CD4-positive, alpha-beta T cell (primary cell): ENCODE measurements around the gene RASSF6. TPM values are rescaled to one million over a fixed set of nuclear protein-coding genes. Genes with fewer than 3 reads are reported as not detected.

Source experiments
- ATAC-seq: fragments of 200-7000 bp; cut with Tn5 transposase; one replicate; pipeline ENCODE4 v1.10.0; 2022; ENCODE audit warnings: mild to moderate bottlenecking; ENCODE audit not compliant: poor library complexity
- CTCF ChIA-PET: fragments of 350-600 bp; sonication (Branson Sonifier 250); formaldehyde crosslinking; loops from one replicate; lab custom pipeline; 2021; ENCODE audit warnings: antibody characterized with exemption, inconsistent platforms; lab: Charles Lee
- POLR2A ChIA-PET: fragments of 350-600 bp; sonication (Branson Sonifier 250); formaldehyde crosslinking; loops from one replicate; lab custom pipeline; 2021; ENCODE audit warnings: antibody characterized with exemption, inconsistent platforms; lab: Charles Lee
- DNase-seq, 14 experiments: peaks; one replicate each; pipeline ENCODE4 v3.0.0-alpha.2; 2013 to 2020; ENCODE audit warnings: mixed read lengths in 2 of 14
- H3K27ac ChIP-seq, 2 donors: one replicate each; pipeline versions ENCODE4 v1.5.1 to v1.7.0; 2013; ENCODE audit warnings: low read length in 2 of 2, low read depth in 1 of 2, mild to moderate bottlenecking in 1 of 2
- H3K27me3 ChIP-seq, 2 experiments: 1 replicate in 1 of 2; 2 replicates in 1 of 2; pipeline versions ENCODE4 v1.6.1 to v1.7.0; 2013; ENCODE audit warnings: low read length in 2 of 2, control low read depth in 1 of 2, mild to moderate bottlenecking in 1 of 2, moderate library complexity in 1 of 2; ENCODE audit not compliant: insufficient read depth in 2 of 2, control insufficient read depth in 1 of 2
- H3K36me3 ChIP-seq: one replicate; pipeline ENCODE4 v1.6.1; 2013; ENCODE audit warnings: low read length, control low read depth; ENCODE audit not compliant: insufficient read depth
- H3K4me1 ChIP-seq: one replicate; pipeline ENCODE4 v1.6.1; 2013; ENCODE audit warnings: low read length, control low read depth; ENCODE audit not compliant: insufficient read depth
- H3K4me3 ChIP-seq: one replicate; pipeline ENCODE4 v1.5.1; 2013; ENCODE audit warnings: mild to moderate bottlenecking, low read length, moderate library complexity
- H3K9me3 ChIP-seq, 2 experiments: 1 replicate in 1 of 2; 2 replicates in 1 of 2; pipeline versions ENCODE4 v1.6.1 to v1.7.0; 2013; ENCODE audit warnings: low read length in 2 of 2, mild to moderate bottlenecking in 2 of 2, control low read depth in 1 of 2, moderate library complexity in 1 of 2; ENCODE audit not compliant: control insufficient read depth in 1 of 2, insufficient read depth in 1 of 2
- H3K27ac Mint-ChIP-seq: one replicate; pipeline ENCODE4 v1.8.0; 2020; ENCODE audit warnings: mixed read lengths
- H3K27me3 Mint-ChIP-seq: one replicate; pipeline ENCODE4 v1.8.0; 2021; ENCODE audit warnings: mixed read lengths
- H3K36me3 Mint-ChIP-seq: one replicate; pipeline ENCODE4 v1.8.0; 2021; ENCODE audit warnings: low read depth, mixed read lengths
- H3K4me1 Mint-ChIP-seq: one replicate; pipeline ENCODE4 v1.8.0; 2021; ENCODE audit warnings: low read depth, mixed read lengths
- H3K4me3 Mint-ChIP-seq: one replicate; pipeline ENCODE4 v1.8.0; 2020; ENCODE audit warnings: mild to moderate bottlenecking, mixed read lengths
- H3K9me3 Mint-ChIP-seq: one replicate; pipeline ENCODE4 v1.8.0; 2020; ENCODE audit warnings: mixed read lengths
- intact Hi-C, 2 experiments: fragments of 100-400 bp; cut with DNase I in 1 of 2; cut with micrococcal nuclease in 1 of 2; formaldehyde crosslinking; loops; one replicate each; pipeline versions ENCODE4 v1.15.1 to v1.9.0; 2023 to 2025; cut with DNase I, micrococcal nuclease
- total RNA-seq, 174 experiments: library from RNA in 2 of 174; stranded (reverse) in 2 of 174; gene quantifications; one replicate each; pipeline ENCODE4 v1.2.3 and lab custom pipeline; 2021 to 2026
- TF ChIP-seq, protein P1 (sequence below): fragments of 200-600 bp; IDR thresholded peaks from one replicate; pipeline ENCODE4 v1.8.0; 2022; ENCODE audit warnings: antibody characterized with exemption, mild to moderate bottlenecking

The RASSF6 gene
- total RNA-seq, 2 experiments from 2014 or later, result 0.25 to 0.28 TPM

DNA sequence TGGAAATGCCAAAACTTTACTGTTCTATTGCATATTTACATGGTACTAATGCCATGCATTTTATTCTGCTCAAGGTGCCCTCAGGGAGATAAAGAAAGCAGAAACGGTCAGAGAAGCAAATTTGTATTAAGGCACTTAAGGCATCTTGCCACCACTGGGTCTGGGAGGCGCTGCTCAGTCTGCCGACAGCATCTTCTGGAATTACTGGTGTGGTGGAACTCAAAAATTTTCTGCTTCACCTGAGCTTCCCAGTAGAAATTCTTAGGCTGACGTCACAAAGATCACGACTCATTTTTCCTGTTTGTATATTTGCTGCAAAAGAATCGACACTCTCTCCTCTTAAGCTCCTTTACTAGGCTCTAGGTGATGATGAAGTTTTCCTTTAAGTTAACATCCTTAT, 3.0 kb downstream of the RASSF6 start:
- Histone ChIP-seq H3K36me3 (no peaks in the 10 kb centered on the region), H3K9me3 (no peaks in the 10 kb centered on the region), H3K27ac (no peak overlapping the region), H3K4me3 (no peak overlapping the region), H3K27me3 (peaks cover 0 to 5% of the 10 kb centered on the region in 2 experiments), H3K4me1 (no peaks in the 10 kb centered on the region)
- peaks cover 6% of the 10 kb centered on the region for H3K27me3 Mint-ChIP-seq
- TF ChIP-seq, protein P1, sequence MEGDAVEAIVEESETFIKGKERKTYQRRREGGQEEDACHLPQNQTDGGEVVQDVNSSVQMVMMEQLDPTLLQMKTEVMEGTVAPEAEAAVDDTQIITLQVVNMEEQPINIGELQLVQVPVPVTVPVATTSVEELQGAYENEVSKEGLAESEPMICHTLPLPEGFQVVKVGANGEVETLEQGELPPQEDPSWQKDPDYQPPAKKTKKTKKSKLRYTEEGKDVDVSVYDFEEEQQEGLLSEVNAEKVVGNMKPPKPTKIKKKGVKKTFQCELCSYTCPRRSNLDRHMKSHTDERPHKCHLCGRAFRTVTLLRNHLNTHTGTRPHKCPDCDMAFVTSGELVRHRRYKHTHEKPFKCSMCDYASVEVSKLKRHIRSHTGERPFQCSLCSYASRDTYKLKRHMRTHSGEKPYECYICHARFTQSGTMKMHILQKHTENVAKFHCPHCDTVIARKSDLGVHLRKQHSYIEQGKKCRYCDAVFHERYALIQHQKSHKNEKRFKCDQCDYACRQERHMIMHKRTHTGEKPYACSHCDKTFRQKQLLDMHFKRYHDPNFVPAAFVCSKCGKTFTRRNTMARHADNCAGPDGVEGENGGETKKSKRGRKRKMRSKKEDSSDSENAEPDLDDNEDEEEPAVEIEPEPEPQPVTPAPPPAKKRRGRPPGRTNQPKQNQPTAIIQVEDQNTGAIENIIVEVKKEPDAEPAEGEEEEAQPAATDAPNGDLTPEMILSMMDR, result no peak
- H3K9me3 Mint-ChIP-seq, result no peaks in the 10 kb centered on the region
- ChIA-PET CTCF (no interaction called here), POLR2A (no interaction called here)
- no peak overlapping the region for H3K4me3 Mint-ChIP-seq
- intact Hi-C loops, result no loop called here
- no peak for DNase-seq
- H3K27ac Mint-ChIP-seq, result no peak overlapping the region
- no peaks in the 10 kb centered on the region for H3K36me3 Mint-ChIP-seq
- H3K4me1 Mint-ChIP-seq, result peaks cover 6% of the 10 kb centered on the region
- ATAC-seq, result no peak

DNA sequence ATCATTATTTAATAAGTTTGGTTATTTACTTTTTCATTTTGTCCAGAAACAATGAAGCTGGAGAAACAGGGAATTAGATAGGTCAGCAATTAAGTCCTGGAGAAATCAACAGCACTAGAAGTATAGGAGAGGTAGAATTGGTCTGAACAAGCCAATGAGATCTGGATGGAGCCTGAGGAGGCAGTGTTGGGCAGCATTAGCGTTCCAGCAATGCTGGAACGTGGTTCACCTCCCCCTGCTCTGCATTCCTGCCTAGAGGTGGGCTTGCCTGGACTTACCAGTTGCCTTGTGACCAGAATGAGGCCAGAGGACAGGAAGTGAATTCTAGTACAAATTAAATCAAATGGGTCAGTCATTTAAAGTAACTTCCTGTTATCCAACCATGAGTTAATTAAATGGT, 4.6 kb downstream of the RASSF6 start:
- POLR2A ChIA-PET, result no interaction called here
- H3K4me1 ChIP-seq, result no peaks in the 10 kb centered on the region
- intact Hi-C loops, result no loop called here
- H3K9me3 ChIP-seq, result no peaks in the 10 kb centered on the region
- H3K27ac ChIP-seq, result no peak overlapping the region
- Mint-ChIP-seq H3K4me3 (no peak overlapping the region), H3K27ac (no peak overlapping the region), H3K27me3 (peaks cover 6% of the 10 kb centered on the region), H3K36me3 (no peaks in the 10 kb centered on the region), H3K4me1 (peaks cover 6% of the 10 kb centered on the region), H3K9me3 (no peaks in the 10 kb centered on the region)
- TF ChIP-seq, protein P1, result no peak
- no peak for ATAC-seq
- DNase-seq, result no peak
- peaks cover 0 to 5% of the 10 kb centered on the region in 2 experiments for H3K27me3 ChIP-seq
- H3K36me3 ChIP-seq, result no peaks in the 10 kb centered on the region
- CTCF ChIA-PET, result no interaction called here
- no peak overlapping the region for H3K4me3 ChIP-seq

DNA sequence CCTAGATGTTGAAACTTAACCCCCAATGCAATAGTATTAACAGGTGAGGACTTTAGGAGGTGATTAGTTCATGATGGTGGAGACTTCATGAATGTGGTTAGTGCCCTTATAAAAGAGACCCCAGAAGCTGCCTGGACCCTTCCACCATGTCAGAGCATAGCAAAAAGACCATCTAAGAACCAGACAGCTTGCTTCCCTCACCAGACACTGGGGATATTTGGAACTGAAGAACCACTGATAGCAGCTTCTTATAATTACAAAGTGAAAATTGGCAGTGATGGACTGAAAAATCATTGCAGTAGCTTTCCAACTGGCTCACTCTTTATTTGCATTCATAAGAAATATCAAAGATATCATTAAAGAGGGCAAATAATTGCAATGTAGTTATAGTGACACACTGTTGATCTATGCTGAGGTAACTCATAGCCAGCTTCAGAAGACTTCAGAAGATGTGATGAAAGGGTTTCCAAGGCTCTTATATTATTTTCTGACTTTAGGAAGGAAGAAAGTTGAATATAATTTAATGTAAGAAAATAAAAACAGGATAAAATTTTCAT, 5.8 kb downstream of the RASSF6 start:
- H3K27ac Mint-ChIP-seq, result no peak overlapping the region
- no peaks in the 10 kb centered on the region for H3K9me3 Mint-ChIP-seq
- CTCF ChIA-PET, result no interaction called here
- no peaks in the 10 kb centered on the region for H3K36me3 ChIP-seq
- H3K4me3 ChIP-seq, result no peak overlapping the region
- peaks cover 6% of the 10 kb centered on the region for H3K27me3 Mint-ChIP-seq
- POLR2A ChIA-PET, result no interaction called here
- no peaks in the 10 kb centered on the region for H3K27me3 ChIP-seq
- no peak overlapping the region for H3K27ac ChIP-seq
- TF ChIP-seq, protein P1, result no peak
- no peak for DNase-seq
- H3K36me3 Mint-ChIP-seq, result no peaks in the 10 kb centered on the region
- H3K4me1 ChIP-seq, result no peaks in the 10 kb centered on the region
- H3K9me3 ChIP-seq, result no peaks in the 10 kb centered on the region
- no peaks in the 10 kb centered on the region for H3K4me1 Mint-ChIP-seq
- ATAC-seq, result no peak
- intact Hi-C loops, result no loop called here
- H3K4me3 Mint-ChIP-seq, result no peak overlapping the region
